Brain microvascular endothelial cell (primary cell): ENCODE results near the gene EXOC6B.

Source experiments
- DNase-seq: peaks from one replicate; pipeline ENCODE4 v3.0.0-alpha.2; 2020
- H3K27ac ChIP-seq: fragments of 250-450 bp; sonication (Bioruptor Pico); 2 replicates; pipeline ENCODE4 v1.5.1; 2020; ENCODE audit warnings: mild to moderate bottlenecking, moderate library complexity
- H3K27me3 ChIP-seq: fragments of 250-450 bp; sonication (Bioruptor Pico); replicated peaks from 2 replicates; pipeline ENCODE4 v1.5.1; 2020; ENCODE audit warnings: mild to moderate bottlenecking
- H3K36me3 ChIP-seq: fragments of 250-450 bp; sonication (Bioruptor Pico); replicated peaks from 2 replicates; pipeline ENCODE4 v1.5.1; 2020; ENCODE audit warnings: mild to moderate bottlenecking
- H3K4me3 ChIP-seq: 2 replicates; pipeline ENCODE4 v1.5.1; 2011; ENCODE audit warnings: low read depth, mild to moderate bottlenecking, control low read depth, low read length, moderate library complexity
- CTCF ChIP-seq: IDR thresholded peaks from 2 replicates; pipeline ENCODE4 v1.5.1; 2011; ENCODE audit warnings: low read depth, mild to moderate bottlenecking, moderate library complexity, low read length, control low read depth, inconsistent platforms; ENCODE audit errors: missing control alignments
- in situ Hi-C: cut with HindIII; loops from 2 replicates; pipeline ENCODE4 v1.10.0; 2017; ENCODE audit warnings: low sequenced_read_pairs, low pct_ligation_motif_present

Gene EXOC6B

GRCh38 chr2:72681016-72681995, 144.5 kb downstream of the EXOC6B start:
- Histone ChIP-seq H3K36me3 (no peaks in the 10 kb centered on the region), H3K27me3 (no peaks in the 10 kb centered on the region), H3K4me3 (no peak overlapping the region), H3K27ac (no peak overlapping the region)
- no peak for TF ChIP-seq CTCF
- DNase-seq, result no peak
- in situ Hi-C loops, result no loop called here

GRCh38 chr2:72678024-72678423, 147.8 kb downstream of the EXOC6B start:
- Histone ChIP-seq H3K4me3 (no peak overlapping the region), H3K27me3 (no peaks in the 10 kb centered on the region), H3K27ac (no peak overlapping the region), H3K36me3 (no peaks in the 10 kb centered on the region)
- DNase-seq, result no peak
- in situ Hi-C loops, result no loop called here
- TF ChIP-seq CTCF, result no peak

GRCh38 chr2:72676341-72677025, 149.3 kb downstream of the EXOC6B start:
- in situ Hi-C loops, result no loop called here
- no peak overlapping the region for H3K4me3 ChIP-seq
- H3K27me3 ChIP-seq, result no peaks in the 10 kb centered on the region
- no peak for TF ChIP-seq CTCF
- H3K36me3 ChIP-seq, result no peaks in the 10 kb centered on the region
- no peak for DNase-seq
- H3K27ac ChIP-seq, result no peak overlapping the region

- Histone ChIP-seq H3K4me3 (no peak overlapping the region), H3K27ac (no peak overlapping the region), H3K27me3 (no peaks in the 10 kb centered on the region), H3K36me3 (no peaks in the 10 kb centered on the region)
- no peak for TF ChIP-seq CTCF
- no peak for DNase-seq
- in situ Hi-C loops, result no loop called here
Measured at GRCh38 chr2:72674982-72675915, 150.6 kb downstream of the EXOC6B start.

GRCh38 chr2:72673279-72673678, 152.6 kb downstream of the EXOC6B start:
- no peak for DNase-seq
- no peak overlapping the region for H3K4me3 ChIP-seq
- no peak overlapping the region for H3K27ac ChIP-seq
- no peaks in the 10 kb centered on the region for H3K36me3 ChIP-seq
- no peaks in the 10 kb centered on the region for H3K27me3 ChIP-seq
- in situ Hi-C loops, result no loop called here
- TF ChIP-seq CTCF, result no peak
